Right atrium auricular region (tissue), 2 donors: ENCODE data around the gene NFATC2IP. TPM values are rescaled to one million over a fixed set of nuclear protein-coding genes. Genes with fewer than 3 reads are reported as not detected.

Experiments
- DNase-seq: peaks from one replicate; pipeline ENCODE4 v3.0.0-alpha.2; 2019; ENCODE audit warnings: low spot score
- H3K27ac ChIP-seq, 2 donors: fragments of 200-600 bp; sonication (generic); 1 replicate in 1 of 2; 2 replicates in 1 of 2; pipeline ENCODE4 v1.5.1; 2016 to 2019
- H3K27me3 ChIP-seq, 2 donors: fragments of 200-600 bp; sonication (generic); one replicate each; pipeline versions ENCODE4 v1.5.1 to v1.6.0; 2017 to 2019
- H3K36me3 ChIP-seq: fragments of 200-600 bp; sonication (generic); one replicate; pipeline ENCODE4 v1.5.1; 2016
- H3K4me1 ChIP-seq, 2 donors: fragments of 200-600 bp; sonication (generic); one replicate each; pipeline versions ENCODE4 v1.5.1 to v1.6.0; 2017 to 2019
- H3K4me3 ChIP-seq, 2 donors: fragments of 200-600 bp; sonication (generic); 1 replicate in 1 of 2; 2 replicates in 1 of 2; pipeline ENCODE4 v1.5.1; 2017 to 2019; ENCODE audit warnings: mild to moderate bottlenecking in 1 of 2, moderate library complexity in 1 of 2
- H3K9me3 ChIP-seq, 2 donors: fragments of 200-600 bp; sonication (generic); one replicate each; pipeline ENCODE4 v1.5.1; 2019
- CTCF ChIP-seq, 2 donors: fragments of 200-600 bp; sonication (generic); IDR thresholded peaks; one replicate each; pipeline ENCODE4 v1.5.1; 2019; ENCODE audit warnings: antibody characterized with exemption in 2 of 2
- total RNA-seq, 2 donors: library from RNA; depleted of rRNA; stranded (reverse); fragments of >200 nt; gene quantifications; one replicate each; pipeline ENCODE4 v1.1.0, GENCODE V29; 2016

NFATC2IP gene
- total RNA-seq, 2 donors from 2014 or later = 10.6 to 13.0 TPM

- no peak overlapping the region for H3K27ac ChIP-seq
- H3K4me3 ChIP-seq = no peak overlapping the region
- H3K36me3 ChIP-seq = peaks cover 54% of the 10 kb centered on the region
- H3K4me1 ChIP-seq = no peaks in the 10 kb centered on the region
- H3K27me3 ChIP-seq = no peaks in the 10 kb centered on the region
- DNase-seq = no peak
- TF ChIP-seq CTCF (IDR thresholded peaks at IDR 0.05) = no peak
- H3K9me3 ChIP-seq = no peaks in the 10 kb centered on the region
Measured at GRCh38 chr16:28913946-28914724, 36.6 kb upstream of the NFATC2IP start.

GRCh38 chr16:28915181-28915580 is 35.6 kb upstream of the NFATC2IP start:
- no peaks in the 10 kb centered on the region for H3K9me3 ChIP-seq
- peaks cover 59% of the 10 kb centered on the region for H3K36me3 ChIP-seq
- no peak overlapping the region for H3K4me3 ChIP-seq
- no peaks in the 10 kb centered on the region for H3K27me3 ChIP-seq
- TF ChIP-seq CTCF (IDR thresholded peaks at IDR 0.05) = no peak
- H3K27ac ChIP-seq = no peak overlapping the region
- H3K4me1 ChIP-seq = no peaks in the 10 kb centered on the region
- DNase-seq = no peak

- Histone ChIP-seq H3K4me3 (no peak overlapping the region), H3K9me3 (no peaks in the 10 kb centered on the region), H3K27me3 (no peaks in the 10 kb centered on the region), H3K4me1 (no peaks in the 10 kb centered on the region), H3K27ac (no peak overlapping the region), H3K36me3 (peaks cover 51% of the 10 kb centered on the region)
- no peak for TF ChIP-seq CTCF (IDR thresholded peaks at IDR 0.05)
- DNase-seq = no peak
Measured at GRCh38 chr16:28917095-28917494, 33.6 kb upstream of the NFATC2IP start.

GRCh38 chr16:28918698-28919097 is 32.0 kb upstream of the NFATC2IP start:
- Histone ChIP-seq H3K27ac (no peak overlapping the region), H3K9me3 (no peaks in the 10 kb centered on the region), H3K4me1 (peaks cover 0 to 3% of the 10 kb centered on the region in 2 donors), H3K4me3 (no peak overlapping the region), H3K36me3 (peaks cover 51% of the 10 kb centered on the region), H3K27me3 (no peaks in the 10 kb centered on the region)
- TF ChIP-seq CTCF (IDR thresholded peaks at IDR 0.05) = no peak
- DNase-seq = no peak

- Histone ChIP-seq H3K4me1 (peaks cover 0 to 14% of the 10 kb centered on the region in 2 donors), H3K36me3 (peaks cover 13% of the 10 kb centered on the region), H3K27ac (no peak overlapping the region), H3K9me3 (no peaks in the 10 kb centered on the region), H3K27me3 (no peaks in the 10 kb centered on the region), H3K4me3 (no peak overlapping the region)
- no peak for DNase-seq
- TF ChIP-seq CTCF (IDR thresholded peaks at IDR 0.05) = no peak
Measured at GRCh38 chr16:28923231-28923587, 27.5 kb upstream of the NFATC2IP start.
